SHP77 (cell line): ENCODE results near the gene GGTLC3.
"Not testable (repeated sequence)": the region's sequence is repeated elsewhere in the genome, so short reads cannot be mapped to it uniquely, and the experiment has no call there.

Experiments used
- DNase-seq, 2 experiments: peaks; one replicate each; lab custom pipeline; 2025; lab: John Stamatoyannopoulos, UW

Gene GGTLC3

DNA sequence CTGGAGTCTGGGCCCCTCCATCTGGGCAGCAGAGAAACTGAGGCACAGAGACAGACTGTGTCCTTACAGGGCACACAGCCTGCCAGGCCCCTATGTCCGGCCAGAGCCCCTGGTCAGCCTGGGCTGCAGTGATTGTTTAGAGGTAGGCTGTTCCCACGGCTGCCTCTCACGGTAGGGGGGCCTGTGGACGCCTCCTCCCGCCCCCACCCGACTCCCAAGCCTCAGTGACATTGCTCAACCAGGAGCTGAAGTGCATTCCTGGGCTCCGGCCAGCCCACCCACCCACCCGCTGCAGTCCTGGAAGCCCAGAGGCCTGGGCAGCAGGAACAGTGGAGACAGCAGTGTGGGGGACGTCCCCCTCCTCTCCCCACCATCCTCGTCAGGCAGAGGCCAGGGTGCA, 4.5 kb downstream of the GGTLC3 start:
- DNase-seq = not testable (repeated sequence)

DNA sequence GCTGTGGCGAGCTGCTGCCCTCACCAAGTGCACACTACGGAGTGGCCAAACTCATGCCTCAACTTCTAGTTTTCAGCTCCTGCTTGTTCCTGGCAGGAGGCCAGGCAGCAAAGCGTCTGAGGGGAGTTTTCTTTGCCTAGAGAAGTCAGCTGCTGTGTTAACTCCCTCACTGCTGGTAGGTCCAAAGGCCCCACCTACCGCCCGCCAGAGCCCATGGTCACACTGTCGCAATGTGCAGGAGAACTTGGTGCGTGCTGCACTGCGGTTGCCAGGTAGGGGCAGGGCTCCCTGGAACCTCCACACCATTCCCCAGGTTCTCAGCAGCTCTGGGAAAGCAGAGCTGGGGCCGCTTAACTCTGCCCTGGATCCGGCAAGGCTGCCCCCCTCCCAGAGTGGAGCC, 5.6 kb downstream of the GGTLC3 start:
- DNase-seq = not testable (repeated sequence)

DNA sequence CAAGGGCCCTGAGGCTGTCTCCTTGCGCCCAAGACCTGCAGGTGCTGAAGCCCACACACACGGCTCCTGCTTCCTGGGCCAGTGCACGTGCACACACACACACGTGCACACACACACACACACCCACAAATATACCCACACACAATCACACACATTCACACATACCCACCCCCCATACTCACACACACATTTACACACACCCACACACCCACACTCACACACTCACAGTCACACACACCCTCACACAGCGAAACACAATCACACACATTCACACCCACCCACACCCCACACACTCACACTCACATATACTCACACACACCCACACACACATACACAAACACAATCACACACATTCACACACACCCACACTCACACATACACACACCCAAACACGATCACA, 6.6 kb downstream of the GGTLC3 start:
- not testable (repeated sequence) for DNase-seq

DNA sequence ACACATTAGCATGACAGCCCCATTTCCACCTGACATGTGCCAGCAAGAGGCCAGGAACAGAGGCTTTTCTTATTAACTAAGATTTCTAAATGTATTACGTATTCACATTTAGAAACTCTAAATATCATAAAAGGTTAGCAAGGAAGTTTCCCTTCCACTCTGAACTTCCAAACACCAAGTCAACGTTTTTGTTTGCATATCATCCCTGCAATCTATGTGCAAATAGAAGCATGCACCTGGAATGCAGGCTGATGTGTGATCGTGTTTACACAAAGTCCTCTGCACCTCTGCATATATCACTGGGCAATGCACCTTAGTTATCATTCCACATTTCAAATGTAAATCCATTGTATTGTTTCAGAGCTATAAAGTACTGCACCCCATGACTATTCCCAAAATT, 21.7 kb downstream of the GGTLC3 start:
- not testable (repeated sequence) for DNase-seq
